ENCODE results near the gene CCND3.

CCND3 gene

GRCh38 chr6:41884957-41885356 lies 56.7 kb downstream of the CCND3 start:
- H3K27me3 ChIP-seq (ENCODE audit: insufficient read depth, low read length, poor library complexity, severe bottlenecking), result no peaks in the 10 kb centered on the region

More at GRCh38 chr6:41884957-41885356, 56.7 kb downstream of the CCND3 start:
- Histone ChIP-seq H3K4me3 (ENCODE audit: low read length, poor library complexity, severe bottlenecking) (no peak overlapping the region), H3K4me1 (ENCODE audit: insufficient read depth, low read length, poor library complexity, severe bottlenecking) (peaks cover 9% of the 10 kb centered on the region), H3K79me2 (ENCODE audit: insufficient read depth, low read length) (peaks cover 28% of the 10 kb centered on the region; the same call in 1 of the 2 replicates), H3K9ac (ENCODE audit: low read depth, low read length, poor library complexity, severe bottlenecking) (no peak overlapping the region), H3K9me3 (ENCODE audit: insufficient read depth, low read depth, low read length) (no peaks in the 10 kb centered on the region), H3K9me2 (replicated peaks; ENCODE audit: low read depth, low read length) (no peaks in the 10 kb centered on the region), H3F3A (ENCODE audit: low read depth) (no peaks in the 10 kb centered on the region), H3K4me2 (ENCODE audit: low read depth, low read length, poor library complexity, severe bottlenecking) (no peak overlapping the region), H3K36me3 (ENCODE audit: insufficient read depth, low read length) (no peaks in the 10 kb centered on the region), H2AFZ (ENCODE audit: low read length) (no peak overlapping the region), H4K20me1 (ENCODE audit: insufficient read depth, low read length, poor library complexity, severe bottlenecking) (no peaks in the 10 kb centered on the region)
- TF ChIP-seq EZH2phosphoT487 (IDR thresholded peaks at IDR 0.05; ENCODE audit: borderline replicate concordance) (no peak), CTCF (conservative IDR thresholded peaks at IDR 0.05; ENCODE audit: low read length) (no peak)

Data from Loucy (cell line).